ENCODE results near the gene SENP7.

The SENP7 gene

GRCh38 chr3:101513419-101513986 lies 491 bp upstream of the SENP7 start:
- Histone ChIP-seq H3K36me3 (replicated peaks; ENCODE audit: low read depth, low read length) (no peaks in the 10 kb centered on the region), H3K9ac (ENCODE audit: low read length) (peak overlapping the region; percentile 73), H3K9me3 (ENCODE audit: insufficient read depth, low read length) (no peaks in the 10 kb centered on the region), H3K4me2 (ENCODE audit: low read length) (peak overlapping the region; percentile 77), H3K27me3 (ENCODE audit: low read depth, low read length) (no peaks in the 10 kb centered on the region), H4K20me1 (ENCODE audit: insufficient read depth, low read length) (no peaks in the 10 kb centered on the region), H3K27ac (ENCODE audit: low read length) (peak overlapping the region; percentile 67), H3K79me2 (ENCODE audit: low read length) (peaks cover 8% of the 10 kb centered on the region; the same call in 1 of the 2 replicates), H2AFZ (ENCODE audit: low read depth, low read length) (peak overlapping the region; percentile 94), H3K4me1 (ENCODE audit: low read length) (peaks cover 31% of the 10 kb centered on the region), H3K4me3 (ENCODE audit: low read length) (peak overlapping the region; percentile 82)
- TF ChIP-seq CTCF (IDR thresholded peaks at IDR 0.05; ENCODE audit: low read depth, low read length) (no peak), EZH2phosphoT487 (IDR thresholded peaks at IDR 0.05; ENCODE audit: low read depth) (no peak)

- Histone ChIP-seq H3K4me2 (ENCODE audit: low read length) (peak overlapping the region; percentile 77), H3K79me2 (ENCODE audit: low read length) (peaks cover 8% of the 10 kb centered on the region; the same call in 1 of the 2 replicates), H3K36me3 (replicated peaks; ENCODE audit: low read depth, low read length) (no peaks in the 10 kb centered on the region), H3K27ac (ENCODE audit: low read length) (peak overlapping the region; percentile 67; the same call in 1 of the 2 replicates), H4K20me1 (ENCODE audit: insufficient read depth, low read length) (no peaks in the 10 kb centered on the region), H2AFZ (ENCODE audit: low read depth, low read length) (peak overlapping the region; percentile 81), H3K4me3 (ENCODE audit: low read length) (peak overlapping the region; percentile 82), H3K27me3 (ENCODE audit: low read depth, low read length) (no peaks in the 10 kb centered on the region), H3K4me1 (ENCODE audit: low read length) (peaks cover 21% of the 10 kb centered on the region), H3K9me3 (ENCODE audit: insufficient read depth, low read length) (no peaks in the 10 kb centered on the region), H3K9ac (ENCODE audit: low read length) (peak overlapping the region; percentile 73)
- TF ChIP-seq EZH2phosphoT487 (IDR thresholded peaks at IDR 0.05; ENCODE audit: low read depth): no peak
Measured at GRCh38 chr3:101512396-101512645, 691 bp downstream of the SENP7 start.

- H3K4me2 ChIP-seq (ENCODE audit: low read length): no peak overlapping the region
- no peak overlapping the region for H3K27ac ChIP-seq (ENCODE audit: low read length)
- H4K20me1 ChIP-seq (ENCODE audit: insufficient read depth, low read length): no peaks in the 10 kb centered on the region
- TF ChIP-seq CTCF (IDR thresholded peaks at IDR 0.05; ENCODE audit: low read depth, low read length): no peak
- no peak for TF ChIP-seq EZH2phosphoT487 (IDR thresholded peaks at IDR 0.05; ENCODE audit: low read depth)
- peaks cover 8% of the 10 kb centered on the region; the same call in 1 of the 2 replicates for H3K79me2 ChIP-seq (ENCODE audit: low read length)
- no peaks in the 10 kb centered on the region for H3K27me3 ChIP-seq (ENCODE audit: low read depth, low read length)
- H3K4me3 ChIP-seq (ENCODE audit: low read length): no peak overlapping the region
- no peak overlapping the region for H3K9ac ChIP-seq (ENCODE audit: low read length)
- no peaks in the 10 kb centered on the region for H3K9me3 ChIP-seq (ENCODE audit: insufficient read depth, low read length)
- H2AFZ ChIP-seq (ENCODE audit: low read depth, low read length): no peak overlapping the region
- H3K36me3 ChIP-seq (replicated peaks; ENCODE audit: low read depth, low read length): no peaks in the 10 kb centered on the region
- peaks cover 9% of the 10 kb centered on the region for H3K4me1 ChIP-seq (ENCODE audit: low read length)
Measured at GRCh38 chr3:101509811-101510210, 3.2 kb downstream of the SENP7 start.

- Histone ChIP-seq H3K9me3 (ENCODE audit: insufficient read depth, low read length) (no peaks in the 10 kb centered on the region), H3K27me3 (ENCODE audit: low read depth, low read length) (no peaks in the 10 kb centered on the region), H3K4me2 (ENCODE audit: low read length) (no peak overlapping the region), H3K36me3 (replicated peaks; ENCODE audit: low read depth, low read length) (no peaks in the 10 kb centered on the region), H3K9ac (ENCODE audit: low read length) (no peak overlapping the region), H2AFZ (ENCODE audit: low read depth, low read length) (no peak overlapping the region), H3K27ac (ENCODE audit: low read length) (no peak overlapping the region), H3K79me2 (ENCODE audit: low read length) (peaks cover 8% of the 10 kb centered on the region; the same call in 1 of the 2 replicates), H3K4me1 (ENCODE audit: low read length) (peaks cover 9% of the 10 kb centered on the region), H3K4me3 (ENCODE audit: low read length) (no peak overlapping the region), H4K20me1 (ENCODE audit: insufficient read depth, low read length) (no peaks in the 10 kb centered on the region)
- no peak for TF ChIP-seq EZH2phosphoT487 (IDR thresholded peaks at IDR 0.05; ENCODE audit: low read depth)
- TF ChIP-seq CTCF (IDR thresholded peaks at IDR 0.05; ENCODE audit: low read depth, low read length): no peak
Measured at GRCh38 chr3:101509281-101509680, 3.7 kb downstream of the SENP7 start.
